Measurements from ENCODE around the gene CDC42EP3.

CDC42EP3 gene

DNA sequence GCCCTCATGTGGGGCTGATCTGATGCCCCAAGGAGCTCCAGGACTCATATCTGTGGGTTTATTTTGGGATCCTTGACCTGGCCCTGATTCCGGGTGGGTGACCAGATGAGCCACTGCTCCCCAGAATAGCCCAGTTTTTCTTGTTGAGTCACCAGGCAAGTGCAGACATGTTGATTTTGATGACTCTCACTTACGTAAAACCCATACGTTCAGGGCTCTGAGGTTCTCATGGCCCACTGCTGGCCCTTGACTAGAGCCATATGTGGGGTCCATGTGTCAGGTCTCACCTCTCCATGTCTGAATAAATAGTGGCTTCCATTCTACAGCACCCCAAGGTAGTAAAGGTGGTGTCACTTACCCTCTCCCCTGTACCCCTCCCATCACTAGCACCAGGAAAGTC is 41.9 kb downstream of the CDC42EP3 start:
- Histone ChIP-seq H3K4me3 (ENCODE audit: low read length) (no peak overlapping the region), H3K4me1 (ENCODE audit: low read length) (peaks cover 23% of the 10 kb centered on the region), H3K9me3 (replicated peaks; ENCODE audit: insufficient read depth, low read length) (no peaks in the 10 kb centered on the region), H3F3A (ENCODE audit: insufficient read depth, low read length) (peaks cover 11% of the 10 kb centered on the region), H2AFZ (ENCODE audit: low read length) (no peak overlapping the region), H3K9me2 (replicated peaks; ENCODE audit: insufficient read depth, low read length) (no peaks in the 10 kb centered on the region), H4K20me1 (ENCODE audit: insufficient read depth, low read length) (no peaks in the 10 kb centered on the region), H3K79me2 (ENCODE audit: low read length) (no peaks in the 10 kb centered on the region), H3K9ac (ENCODE audit: low read length) (no peak overlapping the region), H3K27me3 (replicated peaks; ENCODE audit: insufficient read depth, low read length) (no peaks in the 10 kb centered on the region), H3K36me3 (replicated peaks; ENCODE audit: insufficient read depth, low read length) (no peaks in the 10 kb centered on the region), H3K27ac (ENCODE audit: low read length) (no peak overlapping the region), H3K4me2 (ENCODE audit: low read depth, low read length) (no peak overlapping the region)
- TF ChIP-seq, protein P1, sequence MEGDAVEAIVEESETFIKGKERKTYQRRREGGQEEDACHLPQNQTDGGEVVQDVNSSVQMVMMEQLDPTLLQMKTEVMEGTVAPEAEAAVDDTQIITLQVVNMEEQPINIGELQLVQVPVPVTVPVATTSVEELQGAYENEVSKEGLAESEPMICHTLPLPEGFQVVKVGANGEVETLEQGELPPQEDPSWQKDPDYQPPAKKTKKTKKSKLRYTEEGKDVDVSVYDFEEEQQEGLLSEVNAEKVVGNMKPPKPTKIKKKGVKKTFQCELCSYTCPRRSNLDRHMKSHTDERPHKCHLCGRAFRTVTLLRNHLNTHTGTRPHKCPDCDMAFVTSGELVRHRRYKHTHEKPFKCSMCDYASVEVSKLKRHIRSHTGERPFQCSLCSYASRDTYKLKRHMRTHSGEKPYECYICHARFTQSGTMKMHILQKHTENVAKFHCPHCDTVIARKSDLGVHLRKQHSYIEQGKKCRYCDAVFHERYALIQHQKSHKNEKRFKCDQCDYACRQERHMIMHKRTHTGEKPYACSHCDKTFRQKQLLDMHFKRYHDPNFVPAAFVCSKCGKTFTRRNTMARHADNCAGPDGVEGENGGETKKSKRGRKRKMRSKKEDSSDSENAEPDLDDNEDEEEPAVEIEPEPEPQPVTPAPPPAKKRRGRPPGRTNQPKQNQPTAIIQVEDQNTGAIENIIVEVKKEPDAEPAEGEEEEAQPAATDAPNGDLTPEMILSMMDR (IDR thresholded peaks at IDR 0.05; ENCODE audit: low read length), result no peak
- no peak for DNase-seq

DNA sequence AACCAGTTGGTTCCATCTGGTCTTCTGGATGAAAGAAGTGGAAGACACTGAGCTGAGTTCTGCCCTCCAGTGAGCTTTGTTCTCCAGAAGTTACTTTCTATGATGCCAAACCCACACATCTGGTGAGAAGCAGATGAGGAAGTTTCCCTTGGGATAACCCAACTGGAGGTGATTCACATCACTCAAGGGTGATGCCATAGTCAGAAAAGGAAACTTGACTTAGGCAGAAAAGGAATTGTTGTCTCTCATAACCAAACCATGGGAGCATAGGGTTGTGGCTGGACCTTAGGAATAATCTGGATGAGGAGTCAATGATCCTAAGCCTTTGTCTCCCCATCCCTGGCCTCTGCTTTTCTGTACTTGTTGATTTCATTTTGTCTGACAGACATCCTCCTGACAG is 43.7 kb downstream of the CDC42EP3 start:
- Histone ChIP-seq H3K4me3 (ENCODE audit: low read length) (no peak overlapping the region), H3K9me3 (replicated peaks; ENCODE audit: insufficient read depth, low read length) (no peaks in the 10 kb centered on the region), H3K79me2 (ENCODE audit: low read length) (no peaks in the 10 kb centered on the region), H3K36me3 (replicated peaks; ENCODE audit: insufficient read depth, low read length) (no peaks in the 10 kb centered on the region), H3K9ac (ENCODE audit: low read length) (no peak overlapping the region), H3K27me3 (replicated peaks; ENCODE audit: insufficient read depth, low read length) (no peaks in the 10 kb centered on the region), H3K27ac (ENCODE audit: low read length) (no peak overlapping the region), H2AFZ (ENCODE audit: low read length) (no peak overlapping the region), H3K4me1 (ENCODE audit: low read length) (peaks cover 30% of the 10 kb centered on the region), H3K9me2 (replicated peaks; ENCODE audit: insufficient read depth, low read length) (no peaks in the 10 kb centered on the region), H3K4me2 (ENCODE audit: low read depth, low read length) (no peak overlapping the region), H4K20me1 (ENCODE audit: insufficient read depth, low read length) (no peaks in the 10 kb centered on the region), H3F3A (ENCODE audit: insufficient read depth, low read length) (peaks cover 11% of the 10 kb centered on the region)
- no peak for DNase-seq
- no peak for TF ChIP-seq EZH2 (optimal IDR thresholded peaks at IDR 0.05; ENCODE audit: low read depth, low read length)
- TF ChIP-seq, protein P1 (IDR thresholded peaks at IDR 0.05; ENCODE audit: low read length), result no peak
- TF ChIP-seq EZH2phosphoT487 (IDR thresholded peaks at IDR 0.05; ENCODE audit: low read length), result no peak

DNA sequence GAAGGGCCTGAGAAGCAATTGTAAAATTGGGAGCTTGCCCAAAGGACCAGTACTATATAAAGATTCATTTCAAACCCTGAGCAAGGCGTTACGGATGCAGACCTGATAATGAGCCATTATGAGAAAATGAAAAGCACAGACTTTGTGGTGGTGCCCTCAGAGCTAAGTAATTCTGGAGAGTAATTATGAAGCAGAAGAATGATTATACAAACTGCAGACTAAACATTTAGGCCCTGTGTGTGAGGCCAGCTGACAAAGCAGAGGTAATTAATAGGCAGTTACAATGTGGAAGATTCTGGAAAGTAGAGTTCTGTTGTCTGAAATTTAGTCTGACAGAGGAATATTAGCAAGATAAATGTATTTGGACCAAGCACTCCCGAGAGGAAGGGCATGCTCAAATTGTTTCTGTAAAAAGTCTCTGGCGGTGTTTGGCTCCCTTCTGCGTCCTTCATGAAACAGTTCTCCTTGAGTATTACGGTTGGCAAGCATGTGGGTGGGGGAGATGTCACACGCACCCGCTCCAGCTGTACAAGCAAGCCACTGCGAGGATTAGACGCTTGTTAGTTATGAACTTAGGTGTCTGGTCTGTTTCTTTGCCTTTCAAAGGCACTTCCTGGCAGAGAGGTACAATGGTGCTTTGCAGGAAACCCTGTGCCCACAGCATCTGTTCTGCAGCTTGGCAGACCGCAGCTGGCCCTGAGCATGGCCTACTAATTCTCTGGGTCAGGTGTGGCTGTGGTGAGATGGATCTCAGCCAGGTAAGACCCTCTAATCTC is 45.5 kb downstream of the CDC42EP3 start:
- H3F3A ChIP-seq (ENCODE audit: insufficient read depth, low read length), result peaks cover 11% of the 10 kb centered on the region
- no peaks in the 10 kb centered on the region for H3K9me2 ChIP-seq (replicated peaks; ENCODE audit: insufficient read depth, low read length)
- no peaks in the 10 kb centered on the region for H3K36me3 ChIP-seq (replicated peaks; ENCODE audit: insufficient read depth, low read length)
- H4K20me1 ChIP-seq (ENCODE audit: insufficient read depth, low read length), result no peaks in the 10 kb centered on the region
- 0 out of 2 replicates have a peak overlapping the region, but pooled peaks have one; percentile 16 for H2AFZ ChIP-seq (ENCODE audit: low read length)
- no peak overlapping the region for H3K4me3 ChIP-seq (ENCODE audit: low read length)
- TF ChIP-seq, protein P1 (IDR thresholded peaks at IDR 0.05; ENCODE audit: low read length), result no peak
- TF ChIP-seq EZH2phosphoT487 (IDR thresholded peaks at IDR 0.05; ENCODE audit: low read length) (no peak), EZH2 (optimal IDR thresholded peaks at IDR 0.05; ENCODE audit: low read depth, low read length) (no peak)
- peak; percentile 89 for DNase-seq
- H3K9me3 ChIP-seq (replicated peaks; ENCODE audit: insufficient read depth, low read length), result no peaks in the 10 kb centered on the region
- H3K27me3 ChIP-seq (replicated peaks; ENCODE audit: insufficient read depth, low read length), result no peaks in the 10 kb centered on the region
- H3K4me2 ChIP-seq (ENCODE audit: low read depth, low read length), result peak overlapping the region; percentile 14; the same call in 1 of the 2 replicates
- H3K9ac ChIP-seq (ENCODE audit: low read length), result peak overlapping the region; percentile 27; the same call in 1 of the 2 replicates
- peaks cover 30% of the 10 kb centered on the region for H3K4me1 ChIP-seq (ENCODE audit: low read length)
- peak overlapping the region; percentile 73; the same call in 1 of the 2 replicates for H3K27ac ChIP-seq (ENCODE audit: low read length)
- H3K79me2 ChIP-seq (ENCODE audit: low read length), result no peaks in the 10 kb centered on the region

Data from MM.1S (cell line).